GM21447 (cell line): ENCODE measurements around the gene PGD.
A peak's percentile ranks its signal among the peaks of the same experiment; 100 is the strongest.
"Not testable (repeated sequence)": the region's sequence is repeated elsewhere in the genome, so short reads cannot be mapped to it uniquely, and the experiment has no call there.

Experiments
- ATAC-seq: cut with Tn5 transposase; IDR thresholded peaks from one replicate; pipeline ENCODE4 v1.9.1; 2021; ENCODE audit not compliant: unreplicated experiment

Gene PGD

DNA sequence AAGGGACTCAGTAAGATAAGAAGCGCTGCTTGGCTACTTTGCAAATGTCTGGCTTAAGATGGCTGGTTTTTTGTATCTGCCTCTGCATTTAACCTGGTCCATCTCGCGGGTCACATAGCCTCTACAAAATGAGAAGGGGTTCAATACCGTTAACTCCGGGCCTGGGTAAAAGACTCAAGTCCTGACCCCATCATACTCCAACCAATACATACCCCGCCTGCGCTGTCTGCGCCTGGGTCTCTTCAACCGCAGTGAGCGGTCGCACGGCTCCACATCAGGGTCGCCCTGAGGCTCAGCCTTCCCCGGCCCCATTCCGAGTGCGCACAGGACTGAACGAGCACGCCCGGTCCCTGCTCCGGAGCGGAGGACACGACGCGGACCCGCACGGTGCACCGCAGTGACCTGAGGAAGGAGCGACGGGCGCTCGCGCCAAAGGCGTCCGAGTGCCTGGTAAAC, 558 bp upstream of the PGD start:
- no peak for ATAC-seq

DNA sequence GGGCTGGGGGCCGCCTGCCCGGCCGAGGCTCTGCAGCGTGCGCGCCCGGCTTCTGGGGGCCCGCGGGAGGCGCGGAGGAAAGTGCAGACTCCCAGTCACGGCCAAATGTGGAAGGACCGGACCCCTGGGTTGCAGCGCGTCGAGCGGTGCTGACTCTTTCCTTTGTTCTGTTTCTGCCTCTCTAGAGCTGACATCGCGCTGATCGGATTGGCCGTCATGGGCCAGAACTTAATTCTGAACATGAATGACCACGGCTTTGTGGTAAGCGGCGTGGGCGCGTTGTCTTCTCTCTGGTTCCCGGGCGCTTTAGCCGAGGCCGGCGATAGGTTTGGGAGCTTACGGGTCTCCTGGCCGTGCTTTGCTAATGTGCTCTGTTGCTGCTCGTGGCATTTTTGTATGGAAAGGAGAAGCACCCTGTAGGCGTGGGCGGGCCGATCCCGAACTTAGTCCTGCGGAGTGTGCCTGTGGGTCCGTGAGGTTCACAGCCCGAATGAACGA, 629 bp downstream of the PGD start:
- peak; percentile 2 for ATAC-seq

- no peak for ATAC-seq
These were observed 1.1 kb downstream of the PGD start for GRCh38 chr1:10400013-10400412.

DNA sequence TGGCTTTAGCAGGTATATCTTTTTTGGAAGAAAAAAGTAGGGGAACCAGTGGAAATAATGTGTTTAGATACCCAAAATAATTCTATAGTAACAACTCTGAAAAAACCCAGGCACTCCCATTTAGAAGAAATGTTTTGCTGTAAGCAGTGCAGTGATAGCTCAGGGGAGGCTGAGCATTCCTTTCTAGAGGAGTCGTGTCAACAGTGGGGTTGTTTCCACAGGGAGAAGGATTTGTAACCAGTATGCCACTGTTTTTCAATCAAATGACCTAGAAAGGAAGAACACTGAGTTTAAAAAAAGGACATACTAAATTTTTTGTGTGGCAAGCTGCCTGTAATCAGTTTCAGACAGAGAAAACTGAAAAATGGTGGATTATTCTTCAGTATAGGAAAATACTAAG, 2.4 kb downstream of the PGD start:
- ATAC-seq, result no peak

DNA sequence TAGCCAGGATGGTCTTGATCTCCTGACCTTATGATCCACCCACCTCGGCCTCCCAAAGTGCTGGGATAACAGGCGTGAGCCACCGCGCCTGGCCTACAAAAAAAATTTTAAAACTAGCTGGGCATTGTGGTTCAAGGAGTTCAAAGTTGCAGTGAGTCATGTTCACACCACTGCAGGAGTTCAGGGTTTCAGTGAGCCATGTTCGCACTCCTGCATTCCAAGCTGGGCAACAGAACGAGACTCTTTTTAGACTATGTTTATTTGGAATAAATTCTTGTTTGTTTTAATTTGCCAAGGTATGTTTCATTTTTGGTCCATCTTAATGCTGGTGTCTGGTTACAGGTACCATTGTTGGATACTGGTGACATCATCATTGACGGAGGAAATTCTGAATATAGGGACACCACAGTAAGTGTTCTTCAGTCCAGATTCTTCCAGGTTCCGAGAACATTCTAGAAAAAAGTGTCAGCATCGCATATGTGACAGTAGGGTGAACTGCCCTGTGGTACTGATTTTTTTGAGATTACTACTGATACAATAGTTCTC, 3.9 kb downstream of the PGD start:
- ATAC-seq, result no peak

- ATAC-seq, result no peak
These were observed 8.3 kb downstream of the PGD start for GRCh38 chr1:10407201-10407600.

DNA sequence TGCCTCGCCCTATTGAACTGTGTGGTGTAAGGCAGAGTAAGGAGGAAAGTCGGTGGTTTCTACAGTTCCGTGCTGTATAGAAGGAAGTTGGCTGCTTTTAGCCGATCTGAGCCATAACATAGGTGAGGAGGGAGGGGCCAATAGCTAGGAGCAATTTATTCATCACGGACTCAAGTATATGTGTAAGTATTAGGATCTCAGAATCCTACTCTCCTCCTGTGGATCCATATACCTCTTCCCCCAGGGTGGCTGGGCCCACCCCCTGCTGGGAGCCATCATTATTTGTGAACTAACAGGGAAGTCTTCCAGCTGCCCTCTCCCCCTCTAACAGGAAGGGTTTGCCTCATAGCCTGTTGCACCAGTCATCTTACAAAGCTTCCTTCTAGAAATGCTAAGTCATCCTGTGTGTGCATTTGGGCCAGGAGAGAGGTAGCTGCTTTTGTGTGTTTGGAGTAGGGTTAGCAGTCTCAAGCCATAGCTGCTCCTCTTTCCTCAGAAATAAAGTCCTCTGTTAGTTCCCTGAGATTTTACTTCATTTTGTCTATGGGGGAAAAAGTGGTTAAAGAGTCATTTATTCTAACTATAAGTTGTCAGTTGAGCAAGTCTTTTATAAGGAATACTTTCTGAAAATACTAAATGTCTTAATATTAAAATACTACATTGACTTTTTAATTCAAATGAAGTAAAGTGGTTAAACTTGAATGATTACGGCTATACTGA, 16.5 kb downstream of the PGD start:
- no peak for ATAC-seq

- not testable (repeated sequence) for ATAC-seq
These were observed 17.1 kb downstream of the PGD start for GRCh38 chr1:10415967-10416366.

DNA sequence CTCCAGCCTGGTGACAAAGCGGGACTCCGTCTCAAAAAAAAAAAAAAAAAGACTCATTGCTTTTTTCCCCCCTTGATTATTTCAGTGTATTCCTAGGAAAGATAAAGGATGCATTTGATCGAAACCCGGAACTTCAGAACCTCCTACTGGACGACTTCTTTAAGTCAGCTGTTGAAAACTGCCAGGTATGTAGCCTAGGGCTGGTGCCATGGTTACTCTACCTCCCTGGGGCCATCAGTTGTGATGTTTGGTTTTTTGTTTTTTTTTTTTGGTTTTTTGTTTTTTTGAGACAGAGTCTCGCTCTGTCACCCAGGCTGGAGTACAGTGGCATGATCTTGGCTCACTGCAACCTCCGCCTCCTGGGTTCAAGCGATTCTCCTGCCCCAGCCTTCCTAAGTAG, 19.9 kb downstream of the PGD start:
- not testable (repeated sequence) for ATAC-seq

DNA sequence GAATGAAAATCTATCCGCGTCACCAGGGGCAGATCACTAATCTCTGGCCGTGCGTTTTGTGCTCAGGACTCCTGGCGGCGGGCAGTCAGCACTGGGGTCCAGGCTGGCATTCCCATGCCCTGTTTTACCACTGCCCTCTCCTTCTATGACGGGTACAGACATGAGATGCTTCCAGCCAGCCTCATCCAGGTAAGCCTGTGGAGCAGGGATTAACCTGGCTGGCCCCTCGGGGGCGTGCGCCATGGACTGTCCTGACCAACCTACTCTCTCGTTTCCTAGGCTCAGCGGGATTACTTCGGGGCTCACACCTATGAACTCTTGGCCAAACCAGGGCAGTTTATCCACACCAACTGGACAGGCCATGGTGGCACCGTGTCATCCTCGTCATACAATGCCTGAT, 20.5 kb downstream of the PGD start:
- ATAC-seq, result no peak

DNA sequence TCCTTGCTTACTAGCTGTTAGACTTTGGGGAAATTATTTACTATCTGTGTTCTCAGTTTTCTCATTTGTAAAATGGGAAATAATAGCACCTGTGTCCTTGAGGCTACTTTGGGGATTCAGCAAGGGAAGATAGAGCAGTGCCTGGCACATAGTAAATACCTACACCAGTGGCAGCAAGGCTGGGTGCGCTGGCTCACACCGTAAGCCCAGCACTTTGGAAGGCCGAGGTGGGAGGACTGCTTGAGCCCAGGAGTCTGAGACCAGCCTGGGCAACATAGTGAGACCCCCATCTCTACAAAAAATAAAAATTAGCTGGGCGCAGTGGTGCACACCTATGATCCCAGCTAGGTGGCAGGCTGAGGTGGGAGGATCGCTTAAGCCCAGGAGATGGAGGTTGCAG, 22.8 kb downstream of the PGD start:
- ATAC-seq, result no peak

GRCh38 chr1:10424034-10424433, 25.2 kb downstream of the PGD start:
- no peak for ATAC-seq

GRCh38 chr1:10424651-10425050, 25.8 kb downstream of the PGD start:
- ATAC-seq, result no peak

GRCh38 chr1:10425826-10426534, 27.1 kb downstream of the PGD start:
- ATAC-seq, result not testable (repeated sequence)

- ATAC-seq, result not testable (repeated sequence)
These were observed 27.6 kb downstream of the PGD start for GRCh38 chr1:10426535-10426848.

DNA sequence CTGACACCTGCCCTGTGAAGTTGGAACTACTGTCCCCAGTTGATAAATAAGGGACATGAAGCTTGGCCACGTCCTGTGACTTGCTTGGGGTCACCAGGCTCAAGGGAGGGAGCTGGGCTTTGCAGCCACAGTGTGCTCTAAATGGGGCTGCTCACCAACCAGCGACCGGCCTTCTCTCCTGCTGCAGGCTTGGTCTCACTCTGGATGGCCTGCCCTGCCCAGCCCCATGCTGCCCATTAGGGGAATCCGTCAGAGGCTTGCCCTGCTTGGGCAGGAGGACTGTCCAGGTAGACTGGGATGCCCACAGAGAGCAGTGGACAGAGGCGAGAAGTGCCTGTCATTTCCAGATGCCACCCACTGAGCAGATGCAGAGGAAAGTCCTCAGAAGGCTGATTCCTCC, 30.1 kb downstream of the PGD start:
- no peak for ATAC-seq

DNA sequence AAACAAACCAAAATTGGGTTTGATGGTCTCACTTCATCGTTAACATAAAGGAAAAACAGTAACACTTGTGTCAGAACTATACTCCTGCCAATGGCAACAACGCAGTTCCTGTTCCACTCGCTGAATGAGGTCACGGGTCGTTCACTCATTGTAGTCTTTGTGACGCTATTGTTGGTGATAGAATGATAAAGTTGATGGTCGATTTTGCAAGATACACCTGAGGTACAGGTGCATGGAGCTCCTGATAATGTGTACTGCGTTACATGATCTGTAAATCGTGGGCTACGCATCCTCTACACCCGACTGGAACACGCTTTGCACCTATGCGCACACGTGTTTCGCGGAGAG, 31.0 kb downstream of the PGD start:
- ATAC-seq, result no peak

DNA sequence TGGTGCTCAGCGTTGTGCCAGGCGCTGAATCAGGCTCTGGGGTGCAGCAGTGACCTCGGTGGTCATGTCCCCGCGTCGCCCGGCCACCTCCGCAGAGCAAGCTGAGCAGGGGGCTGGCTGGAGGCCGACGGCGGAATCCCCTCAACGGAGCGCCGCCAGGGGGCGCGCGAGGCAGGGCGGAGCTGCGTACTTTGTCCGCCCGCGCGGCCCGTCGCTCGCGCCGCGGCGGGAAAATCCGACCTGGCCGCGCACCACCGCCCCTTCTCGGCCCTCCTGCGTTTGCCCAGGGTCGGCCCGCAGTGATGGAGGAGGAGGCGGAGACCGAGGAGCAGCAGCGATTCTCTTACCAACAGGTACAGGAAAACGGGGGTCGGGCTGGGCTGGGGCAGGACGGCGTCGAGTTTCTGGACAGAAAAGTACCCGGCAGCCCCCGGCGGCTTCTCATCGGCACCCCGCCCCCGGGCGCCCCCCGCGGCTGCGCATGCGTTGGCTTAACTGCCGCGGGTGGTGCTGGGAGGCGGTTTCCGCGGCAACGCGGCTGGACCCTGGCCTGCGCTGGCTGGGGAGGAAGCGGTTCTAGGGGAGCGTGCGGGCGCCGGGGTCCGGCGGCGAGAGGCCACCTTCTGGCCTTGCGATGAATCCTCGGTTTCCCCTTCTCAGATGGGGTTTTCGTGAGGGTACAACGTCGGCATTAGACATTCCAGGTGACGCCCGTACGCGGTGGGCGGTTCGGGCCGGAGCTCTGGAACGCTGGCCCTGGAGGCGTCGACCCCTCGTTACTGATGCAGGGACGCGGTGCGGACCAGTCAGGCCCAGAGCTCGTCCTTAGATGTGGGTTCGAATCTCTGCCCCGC, 31.6 kb downstream of the PGD start, which contains the start of gene CENPS:
CENPS (plus strand) TSS at position 218 of the 854 bp plus-strand sequence; CDS start at position 303, 85 bp downstream.
- ATAC-seq, result peak; percentile 84

DNA sequence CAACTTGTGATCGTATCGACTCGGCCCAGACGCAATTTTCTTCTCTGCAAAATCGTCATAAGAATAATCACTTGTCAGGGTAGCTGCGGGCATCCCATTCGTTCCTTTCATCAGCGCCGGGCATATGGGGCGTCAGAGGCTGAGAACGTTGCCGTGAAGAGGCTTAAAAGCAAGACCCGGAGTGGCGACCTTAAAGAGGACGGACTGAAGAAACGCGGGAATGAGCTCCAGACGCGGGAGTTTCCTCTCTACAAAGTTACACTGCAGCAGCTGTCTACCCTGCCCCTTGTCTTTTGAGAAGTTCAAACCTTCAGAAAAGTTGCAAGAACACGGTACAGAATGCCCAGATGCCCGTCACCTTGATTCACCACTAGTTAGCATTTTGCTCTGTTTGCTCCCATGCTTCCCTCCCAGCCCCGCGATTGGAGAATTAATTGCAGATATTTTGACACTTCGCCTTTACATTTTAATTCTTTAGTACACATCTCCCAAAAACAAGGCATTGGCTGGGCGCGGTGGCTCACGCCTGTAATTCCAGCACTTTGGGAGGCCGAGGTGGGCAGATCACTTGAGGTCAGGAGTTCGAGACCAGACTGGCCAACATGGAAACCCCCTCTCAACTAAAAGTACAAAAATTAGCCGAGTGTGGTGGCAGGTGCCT, 32.3 kb downstream of the PGD start:
- no peak for ATAC-seq

GRCh38 chr1:10432910-10433700, 34.2 kb downstream of the PGD start:
- ATAC-seq, result no peak
